Endothelial cell of umbilical vein (primary cell): ENCODE data around the gene ADCY5. TPM values are rescaled to one million over a fixed set of nuclear protein-coding genes. Genes with fewer than 3 reads are reported as not detected.

Experiments
- BruUV-seq: library from RNA; stranded (reverse); fragments of 400-500 nt; replicated peaks from 2 replicates; lab custom pipeline; 2021; lab: Mats Ljungman, UMichigan
- CTCF ChIA-PET: fragments of 300-600, 350-600 bp; sonication (Branson Sonifier 250); formaldehyde crosslinking; loops from one replicate; lab custom pipeline; 2021; ENCODE audit warnings: antibody characterized with exemption, inconsistent platforms; lab: Charles Lee
- POLR2A ChIA-PET: fragments of 300-600, 350-600 bp; sonication (Branson Sonifier 250); formaldehyde crosslinking; loops from one replicate; lab custom pipeline; 2021; ENCODE audit warnings: antibody characterized with exemption, inconsistent platforms; lab: Charles Lee
- DNase-seq: peaks from one replicate; pipeline ENCODE4 v3.0.0-alpha.2; 2011; ENCODE audit warnings: low read depth, low spot score
- FAIRE-seq: peaks from 2 replicates; lab custom pipeline; 2011; peaks lifted over from hg19 to GRCh38; lab: Jason Lieb, UNC
- H2AFZ ChIP-seq: 2 replicates; pipeline ENCODE4 v1.6.0; 2012; ENCODE audit warnings: low read depth, low read length, control low read depth, inconsistent platforms
- H3K27ac ChIP-seq: 2 replicates; pipeline ENCODE4 v1.5.1; 2011; ENCODE audit warnings: low read depth, mild to moderate bottlenecking, control low read depth, low read length, moderate library complexity; ENCODE audit not compliant: insufficient read depth
- H3K27me3 ChIP-seq, 2 experiments: 2 replicates each; pipeline versions ENCODE4 v1.6.0 to v1.6.1; 2011; ENCODE audit warnings: low read length in 2 of 2, mixed read lengths in 1 of 2; ENCODE audit not compliant: control insufficient read depth in 2 of 2, insufficient read depth in 2 of 2
- H3K36me3 ChIP-seq, 2 experiments: 2 replicates in 1 of 2; 3 replicates in 1 of 2; pipeline ENCODE4 v1.5.1; 2011; ENCODE audit warnings: low read length in 2 of 2, mild to moderate bottlenecking in 1 of 2, moderate library complexity in 1 of 2; ENCODE audit not compliant: control insufficient read depth in 2 of 2, insufficient read depth in 2 of 2; ENCODE audit errors: extremely low read depth in 1 of 2
- H3K4me1 ChIP-seq: 3 replicates; pipeline ENCODE4 v1.5.1; 2011; ENCODE audit warnings: mild to moderate bottlenecking, low read length; ENCODE audit not compliant: control insufficient read depth, insufficient read depth; ENCODE audit errors: extremely low read depth
- H3K4me2 ChIP-seq: 2 replicates; pipeline ENCODE4 v1.6.1; 2011; ENCODE audit warnings: low read length, control low read depth, mixed read lengths; ENCODE audit not compliant: insufficient read depth
- H3K4me3 ChIP-seq, 3 experiments: fragments of 200-600 bp in 1 of 3; sonication (generic), shearing (Covaris generic) in 1 of 3; replicated peaks in 1 of 3; 2 replicates each; pipeline ENCODE4 v1.5.1; 2011 to 2016; ENCODE audit warnings: control low read depth in 3 of 3, low read length in 3 of 3, mild to moderate bottlenecking in 2 of 3, inconsistent platforms in 1 of 3, low read depth in 1 of 3, moderate library complexity in 1 of 3; ENCODE audit not compliant: insufficient read depth in 1 of 3
- H3K79me2 ChIP-seq: 2 replicates; pipeline ENCODE4 v1.6.0; 2012; ENCODE audit warnings: low read length, inconsistent platforms; ENCODE audit not compliant: control insufficient read depth, insufficient read depth
- H3K9ac ChIP-seq: replicated peaks from 2 replicates; pipeline ENCODE3; 2011; ENCODE audit warnings: low read length, control low read depth; ENCODE audit not compliant: insufficient read depth; ENCODE audit errors: extremely low read depth
- H3K9me1 ChIP-seq: replicated peaks from 3 replicates; pipeline ENCODE4 v1.6.0; 2011; ENCODE audit warnings: mild to moderate bottlenecking, low read length; ENCODE audit not compliant: control insufficient read depth, insufficient read depth; ENCODE audit errors: extremely low read depth
- H3K9me3 ChIP-seq: replicated peaks from 2 replicates; pipeline ENCODE4 v1.5.1; 2012; ENCODE audit warnings: low read length, inconsistent platforms; ENCODE audit not compliant: control insufficient read depth, insufficient read depth
- H4K20me1 ChIP-seq: replicated peaks from 2 replicates; pipeline ENCODE3; 2011; ENCODE audit warnings: mild to moderate bottlenecking, low read length; ENCODE audit not compliant: control insufficient read depth, insufficient read depth; ENCODE audit errors: extremely low read depth
- CTCF ChIP-seq, 2 donors: IDR thresholded peaks; 1 replicate in 1 of 2; 2 replicates in 1 of 2; pipeline ENCODE4 v1.5.1; 2011; ENCODE audit warnings: low read length in 2 of 2, mild to moderate bottlenecking in 2 of 2, moderate library complexity in 2 of 2, control low read depth in 1 of 2, inconsistent platforms in 1 of 2, low read depth in 1 of 2; ENCODE audit not compliant: insufficient read depth in 1 of 2; ENCODE audit errors: extremely low read depth in 1 of 2
- EZH2 ChIP-seq: IDR thresholded peaks from 2 replicates; pipeline ENCODE4 v1.6.1; 2012; ENCODE audit warnings: borderline replicate concordance, low read depth, mild to moderate bottlenecking, moderate library complexity, low read length, inconsistent platforms; ENCODE audit not compliant: severe bottlenecking
- FOS ChIP-seq: IDR thresholded peaks from 2 replicates; pipeline ENCODE4 v1.6.1; 2011; ENCODE audit warnings: mild to moderate bottlenecking, low read length, moderate library complexity, borderline replicate concordance; ENCODE audit not compliant: insufficient read depth
- GATA2 ChIP-seq: IDR thresholded peaks from 2 replicates; pipeline ENCODE4 v1.7.0; 2011; ENCODE audit warnings: low read depth, mild to moderate bottlenecking, moderate library complexity, mixed read lengths, low read length; ENCODE audit not compliant: insufficient read length, insufficient read depth
- JUN ChIP-seq: IDR thresholded peaks from 2 replicates; pipeline ENCODE4 v1.6.1; 2011; ENCODE audit warnings: borderline replicate concordance, low read depth; ENCODE audit not compliant: insufficient read length, insufficient read depth
- MAX ChIP-seq: IDR thresholded peaks from 2 replicates; pipeline ENCODE4 v1.6.1; 2011; ENCODE audit not compliant: insufficient read depth, insufficient read length
- MYC ChIP-seq: IDR thresholded peaks from one replicate; pipeline ENCODE4 v1.6.1; 2011; ENCODE audit warnings: mild to moderate bottlenecking, low read depth, low read length
- POLR2A ChIP-seq: IDR thresholded peaks from 2 replicates; pipeline ENCODE4 v1.6.1; 2012; ENCODE audit warnings: low read depth, mild to moderate bottlenecking, control low read depth, low read length
- POLR2AphosphoS5 ChIP-seq: IDR thresholded peaks from 2 replicates; pipeline ENCODE4 v1.6.1; 2012; ENCODE audit warnings: low read depth, mild to moderate bottlenecking, control low read depth, low read length, moderate library complexity; ENCODE audit not compliant: insufficient read depth
- dilution Hi-C: fragments of 300-500 bp; cut with MboI; formaldehyde crosslinking; loops from one replicate; pipeline ENCODE4 v1.15.0; 2019; ENCODE audit warnings: low sequenced_read_pairs; ENCODE audit not compliant: extremely low pct_ligation_motif_present
- intact Hi-C: fragments of 100-400 bp; cut with micrococcal nuclease; formaldehyde crosslinking; loops from one replicate; pipeline ENCODE4 v1.10.0; 2022
- polyA plus RNA-seq, 4 experiments: library from polyadenylated mRNA; depleted of rRNA in 3 of 4; stranded (reverse) in 3 of 4; unstranded in 1 of 4; fragments of >200 nt; gene quantifications; 2 replicates each; pipeline versions ENCODE4 v1.2.1 to v1.2.3, GENCODE V29; 2011 to 2012; ENCODE audit warnings: missing spikeins in 1 of 4
- total RNA-seq: library from RNA; stranded (reverse); gene quantifications from 2 replicates; pipeline ENCODE4 v1.2.3, GENCODE V29; 2021

ADCY5 gene
- total and polyA plus RNA-seq, 2 donors (not counting 3 experiments of a cell fraction or from before 2014, with no cell fraction given) = 0.01 TPM; not detected in 1

DNA sequence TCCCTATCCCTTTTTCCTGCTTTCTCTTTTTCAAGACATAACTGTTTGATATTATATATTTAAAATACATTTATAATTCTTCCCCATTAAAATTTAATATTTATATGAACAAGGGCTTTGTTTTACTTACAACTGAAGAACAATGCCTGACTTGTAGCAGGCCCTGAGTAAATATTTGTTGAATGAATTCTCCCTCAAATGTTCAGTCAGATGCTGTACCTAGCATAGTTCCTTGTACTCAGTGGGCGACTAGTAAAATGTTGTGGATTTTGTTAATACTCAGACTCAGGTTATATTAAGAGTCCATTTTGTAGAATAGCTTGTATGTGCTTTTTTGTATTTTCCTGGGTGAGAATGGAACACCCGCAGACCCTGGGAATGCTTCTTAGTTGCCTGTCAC is 178.1 kb downstream of the ADCY5 start:
- H3K4me2 ChIP-seq = no peak overlapping the region
- no peak overlapping the region for H3K4me3 ChIP-seq
- ChIA-PET CTCF (no interaction called here), POLR2A (no interaction called here)
- H3K4me1 ChIP-seq = peaks cover 4% of the 10 kb centered on the region
- dilution Hi-C loops (no loop called here), intact Hi-C loops (no loop called here)
- H4K20me1 ChIP-seq = no peaks in the 10 kb centered on the region
- H3K27me3 ChIP-seq = no peaks in the 10 kb centered on the region
- no peak overlapping the region for H3K27ac ChIP-seq
- H3K9me1 ChIP-seq = no peaks in the 10 kb centered on the region
- no peak overlapping the region for H3K9ac ChIP-seq
- no peaks in the 10 kb centered on the region for H3K36me3 ChIP-seq
- DNase-seq (no peak), FAIRE-seq (no peak)
- no peak for TF ChIP-seq POLR2A
- TF ChIP-seq MAX = no peak
- TF ChIP-seq EZH2 = no peak
- no peak for TF ChIP-seq POLR2AphosphoS5
- no peak for TF ChIP-seq FOS
- TF ChIP-seq JUN = no peak
- TF ChIP-seq CTCF (IDR thresholded peaks at IDR 0.05; ENCODE audit: extremely low read depth in 1 of 2, insufficient read depth in 1 of 2, low read depth in 1 of 2, low read length in 2 of 2) = no peak
- no peak for TF ChIP-seq GATA2
- TF ChIP-seq MYC = no peak
- no peak overlapping the region for H2AFZ ChIP-seq
- H3K9me3 ChIP-seq = no peaks in the 10 kb centered on the region
- BruUV-seq = no TSS peak
- H3K79me2 ChIP-seq = no peaks in the 10 kb centered on the region
